ENCODE data around the gene ARMC8. TPM values are rescaled to one million over a fixed set of nuclear protein-coding genes. Genes with fewer than 3 reads are reported as not detected.

ARMC8 gene
- total and polyA plus RNA-seq, 2 of the 8 experiments (the other 6 are each of a cell fraction or from before 2014, with no cell fraction given): 47.3 to 58.5 TPM

DNA sequence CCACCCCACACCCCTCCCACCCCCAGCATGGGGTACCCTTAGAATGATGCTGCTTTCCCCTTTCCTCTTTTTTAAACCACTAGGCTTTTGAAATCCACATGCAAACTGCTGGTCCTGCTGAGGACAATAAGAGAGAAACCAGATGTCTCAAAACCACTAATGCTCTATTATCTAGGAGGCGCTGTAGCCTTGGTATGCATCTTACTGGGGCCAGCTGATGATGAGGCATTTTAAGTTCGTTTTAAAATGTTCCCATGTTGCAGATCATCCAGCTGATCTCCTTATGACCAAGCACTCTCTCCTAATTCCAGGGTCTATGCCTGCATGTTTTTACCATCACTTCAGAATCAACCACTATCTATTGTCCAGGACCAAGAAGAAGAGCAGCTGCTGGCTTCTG, 141.2 kb downstream of the ARMC8 start:
- Histone ChIP-seq H2BK5ac (ENCODE audit: low read depth, low read length) (no peak overlapping the region), H3K18ac (ENCODE audit: extremely low read depth, low read length) (no peak overlapping the region), H2BK12ac (ENCODE audit: low read depth, low read length) (no peak overlapping the region), H3K9ac (replicated peaks in 1 of 4; ENCODE audit: extremely low read depth in 1 of 4, low read depth in 3 of 4, low read length in 3 of 4) (no peak overlapping the region), H3K9me3 (ENCODE audit: insufficient read depth in 2 of 2, low read depth in 1 of 2, low read length in 1 of 2) (no peaks in the 10 kb centered on the region), H4K5ac (ENCODE audit: insufficient read length, low read depth, low read length) (no peak overlapping the region), H3K56ac (replicated peaks; ENCODE audit: insufficient read length, low read depth, low read length) (no peak overlapping the region), H3K4ac (replicated peaks; ENCODE audit: insufficient read length, low read depth, low read length) (no peak overlapping the region), H2BK20ac (ENCODE audit: low read length) (no peak overlapping the region), H3K4me1 (replicated peaks in 1 of 4; ENCODE audit: control insufficient read depth in 3 of 4, insufficient read depth in 4 of 4, low read length in 3 of 4) (peaks cover 0 to 4% (median 2%) of the 10 kb centered on the region in 4 experiments; a peak in 2 of 7 replicates), H3K27me3 (replicated peaks in 1 of 4; ENCODE audit: control insufficient read depth in 3 of 4, extremely low read depth in 1 of 4, insufficient read depth in 3 of 4, low read length in 3 of 4) (no peaks in the 10 kb centered on the region), H3K14ac (ENCODE audit: insufficient read length) (no peak overlapping the region), H2AK5ac (ENCODE audit: low read depth, low read length) (no peak overlapping the region), H3K27ac (ENCODE audit: low read depth, low read length) (no peak overlapping the region), H2BK120ac (replicated peaks; ENCODE audit: low read depth, low read length) (no peak overlapping the region), H4K91ac (replicated peaks; ENCODE audit: insufficient read length, low read length) (no peak overlapping the region), H3K4me3 (ENCODE audit: extremely low read depth in 1 of 4, insufficient read depth in 2 of 4, low read depth in 3 of 4, low read length in 4 of 4) (no peak overlapping the region), H3K23ac (ENCODE audit: insufficient read length) (no peak overlapping the region), H2AFZ (ENCODE audit: low read length) (no peak overlapping the region), H2BK15ac (ENCODE audit: low read length) (no peak overlapping the region), H3K23me2 (ENCODE audit: low read depth, low read length) (peaks cover 5% of the 10 kb centered on the region), H3K4me2 (ENCODE audit: insufficient read depth in 1 of 2, low read depth in 2 of 2, low read length in 2 of 2) (no peak overlapping the region; a peak in 2 of 4 replicates), H4K8ac (ENCODE audit: extremely low read depth, insufficient read depth, low read length) (no peak overlapping the region), H3K79me1 (ENCODE audit: low read depth, low read length) (no peaks in the 10 kb centered on the region), H4K20me1 (replicated peaks in 1 of 2; ENCODE audit: control insufficient read depth in 1 of 2, insufficient read depth in 2 of 2, low read length in 2 of 2) (no peaks in the 10 kb centered on the region), H3K36me3 (ENCODE audit: control insufficient read depth in 2 of 4, insufficient read depth in 4 of 4, low read length in 3 of 4) (no peaks in the 10 kb centered on the region), H3K79me2 (ENCODE audit: control insufficient read depth in 1 of 2, insufficient read depth in 2 of 2, low read length in 2 of 2) (no peaks in the 10 kb centered on the region)
- ChIA-PET CTCF (ENCODE audit: partially characterized antibody) (interaction anchor here (0.6 to 3.2 kb wide), 23 partner anchors 8 to 653 kb away, joined by 3 to 20 read pairs (median 3); partner anchors contain the start of gene MRAS), POLR2A (ENCODE audit: partially characterized antibody) (interaction anchor here (1.1 to 1.6 kb wide), 3 partner anchors 11 to 141 kb away, joined by 3 to 5 read pairs (median 3); partner anchors contain the start of gene ARMC8)
- 36% methylated on average over 2 of the region's 2 CpGs; no CpG with 5 or more reads in 1 of the 2 experiments for WGBS, 2 experiments (ENCODE audit: extremely low coverage in 1 of 2, insufficient coverage in 1 of 2, insufficient read length in 1 of 2, insufficient replicate concordance in 2 of 2, low coverage in 1 of 2, low lambda C conversion rate in 2 of 2, missing lambda C conversion rate in 1 of 2)
- no peak for FAIRE-seq
- DNase-seq (ENCODE audit: low read depth in 1 of 2, low spot score in 2 of 2): no peak
- TF ChIP-seq TBP (IDR thresholded peaks at IDR 0.05; ENCODE audit: low read depth, low read length) (no peak), RAD21 (IDR thresholded peaks at IDR 0.05 in 1 of 2, conservative IDR thresholded peaks at IDR 0.05 in 1 of 2; ENCODE audit: low read depth in 2 of 2, low read length in 2 of 2) (peak in 1 of 2 experiments; percentile 17; a peak in 1 of 4 replicates), CREB1 (IDR thresholded peaks at IDR 0.05) (no peak), SUZ12 (IDR thresholded peaks at IDR 0.05; ENCODE audit: low read length) (no peak), TEAD4 (IDR thresholded peaks at IDR 0.05; ENCODE audit: low read depth, low read length) (0 out of 2 replicates have a peak, but pooled peaks have one; percentile 38), USF2 (IDR thresholded peaks at IDR 0.05; ENCODE audit: low read length) (no peak), RFX5 (IDR thresholded peaks at IDR 0.05; ENCODE audit: borderline replicate concordance, low read depth, low read length) (no peak), SIN3A (conservative IDR thresholded peaks at IDR 0.05 in 1 of 2, IDR thresholded peaks at IDR 0.05 in 1 of 2; ENCODE audit: low read depth in 1 of 2, low read length in 2 of 2) (no peak)
- TF ChIP-seq, protein P1, sequence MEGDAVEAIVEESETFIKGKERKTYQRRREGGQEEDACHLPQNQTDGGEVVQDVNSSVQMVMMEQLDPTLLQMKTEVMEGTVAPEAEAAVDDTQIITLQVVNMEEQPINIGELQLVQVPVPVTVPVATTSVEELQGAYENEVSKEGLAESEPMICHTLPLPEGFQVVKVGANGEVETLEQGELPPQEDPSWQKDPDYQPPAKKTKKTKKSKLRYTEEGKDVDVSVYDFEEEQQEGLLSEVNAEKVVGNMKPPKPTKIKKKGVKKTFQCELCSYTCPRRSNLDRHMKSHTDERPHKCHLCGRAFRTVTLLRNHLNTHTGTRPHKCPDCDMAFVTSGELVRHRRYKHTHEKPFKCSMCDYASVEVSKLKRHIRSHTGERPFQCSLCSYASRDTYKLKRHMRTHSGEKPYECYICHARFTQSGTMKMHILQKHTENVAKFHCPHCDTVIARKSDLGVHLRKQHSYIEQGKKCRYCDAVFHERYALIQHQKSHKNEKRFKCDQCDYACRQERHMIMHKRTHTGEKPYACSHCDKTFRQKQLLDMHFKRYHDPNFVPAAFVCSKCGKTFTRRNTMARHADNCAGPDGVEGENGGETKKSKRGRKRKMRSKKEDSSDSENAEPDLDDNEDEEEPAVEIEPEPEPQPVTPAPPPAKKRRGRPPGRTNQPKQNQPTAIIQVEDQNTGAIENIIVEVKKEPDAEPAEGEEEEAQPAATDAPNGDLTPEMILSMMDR (IDR thresholded peaks at IDR 0.05; ENCODE audit: control extremely low read depth in 1 of 3, insufficient read depth in 1 of 3, low read depth in 1 of 3, low read length in 3 of 3): peak in 2 of 3 experiments; percentile 3 to 27; a peak in 1 of 4 replicates

Data from H1 (cell line).